ENCODE results near the gene CNTNAP2.

GRCh38 chr7:148255333-148255732 lies 2138.7 kb downstream of the CNTNAP2 start:
- TF ChIP-seq CTCF (IDR thresholded peaks at IDR 0.05) (peak; percentile 15 to 35 (median 26)), POLR2A (IDR thresholded peaks at IDR 0.05) (no peak)
